ENCODE data around the gene SYAP1.
"Not testable (repeated sequence)": the region's sequence is repeated elsewhere in the genome, so short reads cannot be mapped to it uniquely, and the experiment has no call there.

The SYAP1 gene

GRCh38 chrX:16711893-16712547 is 7.4 kb upstream of the SYAP1 start:
- peak overlapping the region; percentile 86 for H3K4me3 ChIP-seq (ENCODE audit: low read depth, low read length)
- TF ChIP-seq CTCF (IDR thresholded peaks at IDR 0.05; ENCODE audit: borderline replicate concordance, insufficient read depth, low read depth, low read length), result no peak

GRCh38 chrX:16712548-16713155 is 6.8 kb upstream of the SYAP1 start, which contains the start of gene CTPS2:
CTPS2 (minus strand) TSS chrX:16712669; CDS start chrX:16702902, 9,767 bp downstream.
- H3K4me3 ChIP-seq (ENCODE audit: low read depth, low read length), result peak within 1 kb of the TSS; percentile 86
- TF ChIP-seq CTCF (IDR thresholded peaks at IDR 0.05; ENCODE audit: borderline replicate concordance, insufficient read depth, low read depth, low read length), result no peak

DNA sequence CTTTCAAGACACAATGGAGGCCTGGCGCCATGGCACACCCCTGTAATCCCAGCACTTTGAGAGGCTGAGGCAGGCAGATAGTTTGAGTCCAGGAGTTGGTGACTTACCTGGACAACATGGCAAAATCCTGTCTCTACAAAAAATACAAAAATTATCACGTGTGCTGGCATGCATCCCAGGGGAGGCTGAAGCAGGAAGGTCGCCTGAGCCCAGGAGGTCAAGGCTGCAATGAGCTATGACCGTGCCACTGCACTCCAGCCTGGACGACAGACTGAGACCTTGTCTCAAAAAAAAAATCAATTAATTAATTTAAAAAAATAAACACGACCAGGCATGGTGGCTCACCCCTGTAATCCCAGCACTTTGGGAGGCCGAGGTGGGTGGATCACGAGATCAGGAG is 4.9 kb upstream of the SYAP1 start:
- no peak overlapping the region for H3K4me3 ChIP-seq (ENCODE audit: low read depth, low read length)
- no peak for TF ChIP-seq CTCF (IDR thresholded peaks at IDR 0.05; ENCODE audit: borderline replicate concordance, insufficient read depth, low read depth, low read length)

- not testable (repeated sequence) for H3K4me3 ChIP-seq (ENCODE audit: low read depth, low read length)
Observed at GRCh38 chrX:16715638-16716037, 3.8 kb upstream of the SYAP1 start.

GRCh38 chrX:16716451-16716850 is 3.0 kb upstream of the SYAP1 start:
- not testable (repeated sequence) for H3K4me3 ChIP-seq (ENCODE audit: low read depth, low read length)

DNA sequence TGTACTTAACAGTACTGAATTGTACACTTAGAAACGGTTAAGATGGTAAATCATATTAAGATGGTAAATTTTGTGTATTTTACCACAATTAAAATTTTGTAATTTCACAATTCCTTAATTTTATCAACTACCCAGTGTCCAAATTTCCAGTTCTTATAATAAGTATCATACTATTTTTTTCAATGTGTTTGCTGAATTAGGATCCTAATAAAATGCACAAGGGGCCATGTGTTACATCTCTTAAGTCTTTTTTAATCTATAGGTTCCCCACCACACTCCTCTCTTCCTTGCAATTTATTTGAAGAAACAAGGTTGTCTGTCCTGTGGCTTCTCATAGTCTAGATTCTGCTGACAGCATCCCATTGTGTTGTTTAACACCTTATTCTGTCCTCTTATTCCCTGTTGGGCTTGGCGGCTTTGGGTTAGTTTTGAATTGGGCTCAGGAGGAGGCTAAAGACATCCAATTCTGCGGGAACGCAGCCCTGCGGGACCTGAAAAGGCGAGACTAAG is 533 bp upstream of the SYAP1 start:
- TF ChIP-seq CTCF (IDR thresholded peaks at IDR 0.05; ENCODE audit: borderline replicate concordance, insufficient read depth, low read depth, low read length), result no peak

GRCh38 chrX:16722481-16722880 is 3.1 kb downstream of the SYAP1 start:
- H3K4me3 ChIP-seq (ENCODE audit: low read depth, low read length), result no peak overlapping the region
- TF ChIP-seq CTCF (IDR thresholded peaks at IDR 0.05; ENCODE audit: borderline replicate concordance, insufficient read depth, low read depth, low read length), result no peak

More for the DNA sequence above, 533 bp upstream of the SYAP1 start:
- peak overlapping the region; percentile 81 for H3K4me3 ChIP-seq (ENCODE audit: low read depth, low read length)

- TF ChIP-seq CTCF (IDR thresholded peaks at IDR 0.05; ENCODE audit: borderline replicate concordance, insufficient read depth, low read depth, low read length), result no peak
- H3K4me3 ChIP-seq (ENCODE audit: low read depth, low read length), result no peak overlapping the region
Observed at GRCh38 chrX:16725072-16725471, 5.7 kb downstream of the SYAP1 start.

GRCh38 chrX:16726347-16726988 is 7.1 kb downstream of the SYAP1 start:
- H3K4me3 ChIP-seq (ENCODE audit: low read depth, low read length), result not testable (repeated sequence)

Data from GM12875 (cell line).